Esophagus muscularis mucosa (tissue), 4 donors: ENCODE results near the gene CIAO2A. TPM values are rescaled to one million over a fixed set of nuclear protein-coding genes. Genes with fewer than 3 reads are reported as not detected.
"Not testable (repeated sequence)": the region's sequence is repeated elsewhere in the genome, so short reads cannot be mapped to it uniquely, and the experiment has no call there.

Experiments used
- DNase-seq: peaks from one replicate; pipeline ENCODE4 v3.0.0-alpha.2; 2017; ENCODE audit errors: extremely low spot score
- H3K27ac ChIP-seq, 4 donors: fragments of 200-600 bp; sonication (generic); replicated peaks in 1 of 4; 1 replicate in 3 of 4; 2 replicates in 1 of 4; pipeline ENCODE4 v1.5.1; 2016 to 2019; ENCODE audit warnings: mild to moderate bottlenecking in 1 of 4
- H3K27me3 ChIP-seq, 4 donors: fragments of 200-600 bp; sonication (generic); one replicate each; pipeline versions ENCODE4 v1.5.1 to v1.6.0; 2016 to 2019
- H3K36me3 ChIP-seq, 4 donors: fragments of 200-600 bp; sonication (generic); one replicate each; pipeline ENCODE4 v1.5.1; 2016 to 2019
- H3K4me1 ChIP-seq, 4 donors: fragments of 200-600 bp; sonication (generic); one replicate each; pipeline ENCODE4 v1.5.1; 2016 to 2019
- H3K4me3 ChIP-seq, 4 donors: fragments of 200-600 bp; sonication (generic); 1 replicate in 2 of 4; 2 replicates in 2 of 4; pipeline ENCODE4 v1.5.1; 2016 to 2019; ENCODE audit warnings: mild to moderate bottlenecking in 4 of 4, moderate library complexity in 1 of 4
- H3K9me3 ChIP-seq, 4 donors: fragments of 200-600 bp; sonication (generic); 1 replicate in 3 of 4; 2 replicates in 1 of 4; pipeline ENCODE4 v1.5.1; 2016 to 2019
- CTCF ChIP-seq, 3 experiments: fragments of 200-600 bp in 2 of 3; fragments of 450-650 bp in 1 of 3; sonication (generic) in 2 of 3; IDR thresholded peaks; one replicate each; pipeline ENCODE4 v1.5.1; 2017 to 2019; ENCODE audit warnings: antibody characterized with exemption in 3 of 3, mild to moderate bottlenecking in 2 of 3, moderate library complexity in 1 of 3
- EP300 ChIP-seq: sonication (generic); formaldehyde crosslinking; IDR thresholded peaks from one replicate; pipeline ENCODE4 v1.6.1; 2017; ENCODE audit warnings: antibody characterized with exemption
- POLR2A ChIP-seq: fragments of 450-650 bp; IDR thresholded peaks from one replicate; pipeline ENCODE4 v1.6.1; 2017; ENCODE audit warnings: antibody characterized with exemption, moderate library complexity, mild to moderate bottlenecking, low read depth
- POLR2AphosphoS5 ChIP-seq, 2 donors: sonication (generic); formaldehyde crosslinking; IDR thresholded peaks; one replicate each; pipeline ENCODE4 v1.6.1; 2017; ENCODE audit warnings: antibody characterized with exemption in 2 of 2
- WGBS: methylation state at CpG from one replicate; pipeline ENCODE4 v1.1.5; 2018; 5-methylcytosine and 5-hydroxymethylcytosine counted together
- intact Hi-C: fragments of 100-400 bp; cut with DNase I; formaldehyde crosslinking; loops from one replicate; pipeline ENCODE4 v1.15.1; 2023
- total RNA-seq, 4 donors: library from RNA; depleted of rRNA; stranded (reverse); fragments of >200 nt; gene quantifications; one replicate each; pipeline versions ENCODE4 v1.1.0 to v1.2.1, GENCODE V29; 2016

Gene CIAO2A
- total RNA-seq, 4 donors from 2014 or later: 15.3 to 24.4 (median 20.4) TPM

GRCh38 chr15:64067564-64068030 lies 26.0 kb downstream of the CIAO2A start:
- 60% methylated on average over 4 of the region's 11 CpGs for WGBS
- Histone ChIP-seq H3K27me3 (no peaks in the 10 kb centered on the region), H3K4me1 (peaks cover 13 to 29% (median 27%) of the 10 kb centered on the region in 4 donors), H3K9me3 (no peaks in the 10 kb centered on the region), H3K36me3 (peaks cover 0 to 11% (median 5%) of the 10 kb centered on the region in 4 donors), H3K4me3 (no peak overlapping the region), H3K27ac (no peak overlapping the region)
- intact Hi-C loops: loop anchor here (2.0 kb wide), 1 partner anchor 315 kb away; no protein-coding TSS in a partner anchor
- no peak for TF ChIP-seq POLR2A
- peak; percentile 82 to 93 (median 84) for TF ChIP-seq CTCF (IDR thresholded peaks at IDR 0.05)
- no peak for DNase-seq

GRCh38 chr15:64066451-64066850 lies 27.2 kb downstream of the CIAO2A start:
- no peaks in the 10 kb centered on the region for H3K9me3 ChIP-seq
- no peaks in the 10 kb centered on the region for H3K27me3 ChIP-seq
- no peak for DNase-seq
- peaks cover 9 to 21% (median 20%) of the 10 kb centered on the region in 4 donors for H3K4me1 ChIP-seq
- intact Hi-C loops: loop anchor here (2.0 kb wide), 1 partner anchor 314 kb away; no protein-coding TSS in a partner anchor
- peaks cover 0 to under 1% (median 0%) of the 10 kb centered on the region in 4 donors for H3K36me3 ChIP-seq
- TF ChIP-seq POLR2AphosphoS5 (IDR thresholded peaks at IDR 0.05) (no peak), CTCF (IDR thresholded peaks at IDR 0.05) (no peak), POLR2A (no peak), EP300 (no peak)
- WGBS: 72% methylated on average over 1 of the region's 1 CpG
- H3K4me3 ChIP-seq: no peak overlapping the region
- no peak overlapping the region for H3K27ac ChIP-seq

- Histone ChIP-seq H3K9me3 (no peaks in the 10 kb centered on the region), H3K27ac (no peak overlapping the region), H3K36me3 (no peaks in the 10 kb centered on the region), H3K4me3 (no peak overlapping the region), H3K4me1 (no peaks in the 10 kb centered on the region), H3K27me3 (no peaks in the 10 kb centered on the region)
- intact Hi-C loops: no loop called here
- WGBS: no CpG with 5 or more reads among the region's 29 CpGs
- TF ChIP-seq POLR2A (no peak), POLR2AphosphoS5 (IDR thresholded peaks at IDR 0.05) (no peak), EP300 (no peak), CTCF (IDR thresholded peaks at IDR 0.05) (no peak)
- DNase-seq: no peak
Observed at GRCh38 chr15:64060716-64061115, 32.9 kb downstream of the CIAO2A start.

GRCh38 chr15:64059104-64059503 lies 34.5 kb downstream of the CIAO2A start:
- H3K36me3 ChIP-seq, DNase-seq, H3K27me3 ChIP-seq, H3K27ac ChIP-seq, H3K9me3 ChIP-seq, H3K4me1 ChIP-seq, H3K4me3 ChIP-seq, intact Hi-C loops: not testable (repeated sequence)
- WGBS: 91% methylated on average over 2 of the region's 2 CpGs

GRCh38 chr15:64058279-64058678 lies 35.4 kb downstream of the CIAO2A start:
- Histone ChIP-seq H3K36me3 (no peaks in the 10 kb centered on the region), H3K27ac (no peak overlapping the region), H3K9me3 (no peaks in the 10 kb centered on the region), H3K27me3 (no peaks in the 10 kb centered on the region), H3K4me3 (no peak overlapping the region), H3K4me1 (no peaks in the 10 kb centered on the region)
- no peak for TF ChIP-seq EP300
- intact Hi-C loops: no loop called here
- 78% methylated on average over 5 of the region's 5 CpGs for WGBS
- no peak for DNase-seq

GRCh38 chr15:64053674-64054073 lies 40.0 kb downstream of the CIAO2A start:
- intact Hi-C loops: not testable (repeated sequence)

More at GRCh38 chr15:64053674-64054073, 40.0 kb downstream of the CIAO2A start:
- H3K4me3 ChIP-seq, H3K36me3 ChIP-seq, DNase-seq, H3K9me3 ChIP-seq, H3K27me3 ChIP-seq, H3K27ac ChIP-seq, H3K4me1 ChIP-seq: not testable (repeated sequence)
- 89% methylated on average over 12 of the region's 12 CpGs for WGBS
